HepG2 (cell line): ENCODE measurements around the gene MCEE. TPM values are rescaled to one million over a fixed set of nuclear protein-coding genes. Genes with fewer than 3 reads are reported as not detected.
A peak's percentile ranks its signal among the peaks of the same experiment; 100 is the strongest.

Experiments
- ADNP ChIP-seq: sonication (generic); formaldehyde crosslinking; IDR thresholded peaks from 2 replicates; pipeline ENCODE4 v1.4.0; 2020; ENCODE audit warnings: missing genetic modification reagents
- CEBPG ChIP-seq: IDR thresholded peaks from 2 replicates; pipeline ENCODE4 v1.6.1; 2016
- DR1 ChIP-seq: sonication (generic); formaldehyde crosslinking; IDR thresholded peaks from 2 replicates; pipeline ENCODE4 v1.8.0; 2021; ENCODE audit warnings: mild to moderate bottlenecking, missing genetic modification reagents, inconsistent platforms
- FOXK1 ChIP-seq: sonication (generic); formaldehyde crosslinking; IDR thresholded peaks from 2 replicates; pipeline ENCODE4 v1.4.0; 2020; ENCODE audit warnings: low read depth, missing genetic modification reagents, borderline replicate concordance
- HOXA5 ChIP-seq: sonication (generic); formaldehyde crosslinking; IDR thresholded peaks from 2 replicates; pipeline ENCODE4 v1.4.0; 2020; ENCODE audit warnings: missing genetic modification reagents
- KLF15 ChIP-seq: sonication (generic); formaldehyde crosslinking; IDR thresholded peaks from 2 replicates; pipeline ENCODE4 v1.8.1; 2023; ENCODE audit warnings: borderline replicate concordance, mild to moderate bottlenecking, inconsistent platforms, missing genetic modification reagents, mixed read lengths
- NFYB ChIP-seq: sonication (generic); formaldehyde crosslinking; IDR thresholded peaks from 2 replicates; pipeline ENCODE4 v1.4.0; 2020; ENCODE audit warnings: missing genetic modification reagents
- ONECUT2 ChIP-seq: sonication (generic); formaldehyde crosslinking; IDR thresholded peaks from 2 replicates; pipeline ENCODE4 v1.4.0; 2020; ENCODE audit warnings: missing genetic modification reagents
- PCBP1 ChIP-seq: fragments of 200-400 bp; formaldehyde crosslinking; IDR thresholded peaks from 2 replicates; pipeline ENCODE4 v1.6.1; 2017; ENCODE audit warnings: mild to moderate bottlenecking, low read depth, low read length, borderline replicate concordance
- POLR2A ChIP-seq, 2 experiments: IDR thresholded peaks; 2 replicates each; pipeline ENCODE4 v1.6.1; 2011; ENCODE audit warnings: low read depth in 2 of 2, low read length in 2 of 2, mild to moderate bottlenecking in 1 of 2, moderate library complexity in 1 of 2; ENCODE audit not compliant: insufficient read depth in 1 of 2
- RFX1 ChIP-seq: fragments of 450-650 bp; IDR thresholded peaks from 2 replicates; pipeline ENCODE4 v1.6.1; 2017
- ZKSCAN8 ChIP-seq: IDR thresholded peaks from 2 replicates; pipeline ENCODE4 v1.6.1; 2016; ENCODE audit warnings: borderline replicate concordance, missing genetic modification reagents, missing compliant biosample characterization
- ZNF253 ChIP-seq: sonication (generic); formaldehyde crosslinking; IDR thresholded peaks from 2 replicates; pipeline ENCODE4 v1.8.0; 2022; ENCODE audit warnings: mild to moderate bottlenecking, missing genetic modification reagents, borderline replicate concordance
- ZNF354B ChIP-seq: sonication (generic); formaldehyde crosslinking; IDR thresholded peaks from 2 replicates; pipeline ENCODE4 v1.8.0; 2022; ENCODE audit warnings: mild to moderate bottlenecking, missing genetic modification reagents
- ZNF557 ChIP-seq: sonication (generic); formaldehyde crosslinking; IDR thresholded peaks from 2 replicates; pipeline ENCODE4 v1.4.0; 2020; ENCODE audit warnings: missing genetic modification reagents
- ZNF567 ChIP-seq: sonication (generic); formaldehyde crosslinking; IDR thresholded peaks from 2 replicates; pipeline ENCODE4 v1.8.1; 2023; ENCODE audit warnings: mild to moderate bottlenecking, missing genetic modification reagents, borderline replicate concordance
- ZNF773 ChIP-seq: sonication (generic); formaldehyde crosslinking; IDR thresholded peaks from 2 replicates; pipeline ENCODE4 v1.4.0; 2020; ENCODE audit warnings: missing genetic modification reagents, borderline replicate concordance
- polyA plus RNA-seq, 8 experiments: library from polyadenylated mRNA; depleted of rRNA in 3 of 8; stranded (reverse) in 7 of 8; unstranded in 1 of 8; fragments of >200 nt; fragmentation: Illumina TruSeq in 4 of 8; extraction: Trizol in 4 of 8; gene quantifications; 2 replicates each; pipeline versions ENCODE4 v1.2.1 to v1.2.3, GENCODE V29; 2011 to 2016; ENCODE audit warnings: low read depth in 4 of 8, missing spikeins in 1 of 8, mixed read lengths in 1 of 8; ENCODE audit not compliant: insufficient read depth in 1 of 8
- total RNA-seq, 5 experiments: library from RNA; depleted of rRNA; stranded (reverse); fragments of >200 nt; fragmentation: Illumina TruSeq; extraction: Trizol; gene quantifications; 2 replicates each; pipeline ENCODE4 v1.2.3, GENCODE V29; 2016; ENCODE audit warnings: low read depth in 1 of 5
- TF ChIP-seq, protein P1 (sequence below): sonication (generic); formaldehyde crosslinking; IDR thresholded peaks from 2 replicates; pipeline ENCODE4 v1.4.0; 2020; ENCODE audit warnings: missing genetic modification reagents, borderline replicate concordance
- TF ChIP-seq, protein P2 (sequence below): sonication (generic); formaldehyde crosslinking; IDR thresholded peaks from 2 replicates; pipeline ENCODE4 v1.8.0; 2022; ENCODE audit warnings: missing genetic modification reagents, mild to moderate bottlenecking, borderline replicate concordance
- TF ChIP-seq, protein P3 (sequence below): IDR thresholded peaks from 2 replicates; pipeline ENCODE4 v1.6.1; 2016; ENCODE audit warnings: low read depth, borderline replicate concordance
- TF ChIP-seq, protein P4 (sequence below): sonication (generic); formaldehyde crosslinking; IDR thresholded peaks from 2 replicates; pipeline ENCODE4 v1.8.1; 2023; ENCODE audit warnings: mild to moderate bottlenecking, missing genetic modification reagents, borderline replicate concordance
- TF ChIP-seq, protein P5 (sequence below): sonication (generic); formaldehyde crosslinking; IDR thresholded peaks from 2 replicates; pipeline ENCODE4 v1.5.0; 2020; ENCODE audit warnings: mild to moderate bottlenecking, missing genetic modification reagents

MCEE gene
- total and polyA plus RNA-seq, 2 of the 13 experiments (the other 11 are each of a cell fraction or from before 2014, with no cell fraction given), result 32.0 to 66.9 TPM

DNA sequence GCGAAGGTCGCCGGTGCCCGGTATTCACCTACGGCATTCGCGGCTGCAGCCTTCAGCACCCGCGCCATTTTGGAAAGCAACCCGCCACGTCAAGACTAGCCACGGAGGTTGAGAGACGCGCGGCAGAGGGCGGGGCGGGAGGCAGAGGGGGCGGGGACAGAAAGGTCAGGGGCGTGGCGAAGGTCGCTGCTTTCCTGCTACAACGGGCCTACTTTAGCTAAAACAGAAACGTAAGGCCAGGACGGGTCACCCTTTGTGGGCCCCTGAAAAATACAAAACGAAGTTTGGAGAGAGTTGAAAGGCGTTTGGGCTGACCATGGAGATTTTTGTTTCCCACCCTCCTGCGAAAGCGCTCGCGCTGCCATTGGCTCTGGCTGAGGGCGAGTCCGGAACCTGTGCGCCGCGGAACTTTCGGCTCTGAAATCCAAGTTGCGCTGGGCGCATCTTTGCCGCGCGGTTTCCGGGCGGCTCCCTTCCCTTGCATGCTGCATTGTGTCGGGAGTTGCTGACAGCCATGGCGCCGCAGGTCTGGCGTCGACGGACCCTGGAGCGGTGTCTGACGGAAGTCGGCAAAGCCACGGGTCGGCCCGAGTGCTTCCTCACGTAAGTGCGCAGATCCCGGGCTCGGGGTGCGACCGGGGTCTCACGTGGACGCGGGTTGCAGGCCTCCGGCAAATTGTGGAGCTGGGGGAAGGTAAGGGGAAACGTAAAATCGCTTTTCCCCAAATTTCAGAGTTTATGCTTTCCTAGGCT is at the start of gene MCEE, which contains the start of gene MPHOSPH10 (continued):
- TF ChIP-seq PCBP1 (peak; percentile 59), ZKSCAN8 (peak; percentile 78), KLF15 (CRISPR knock-in tag) (peak; percentile 98; the same call in 1 of the 2 replicates), ZNF354B (CRISPR knock-in tag) (no peak; the same call in 1 of the 2 replicates), ONECUT2 (CRISPR knock-in tag) (peak; percentile 6), FOXK1 (CRISPR knock-in tag) (peak; percentile 89), DR1 (peak; percentile 87), NFYB (CRISPR knock-in tag) (peak; percentile 66), ZNF557 (peak; percentile 77), RFX1 (no peak), ZNF567 (CRISPR knock-in tag) (peak; percentile 47; the same call in 1 of the 2 replicates), ADNP (no peak), HOXA5 (CRISPR knock-in tag) (peak; percentile 91), CEBPG (CRISPR knock-in tag) (peak; percentile 35; the same call in 1 of the 2 replicates), POLR2A (IDR thresholded peaks at IDR 0.05; ENCODE audit: insufficient read depth in 1 of 2, low read depth in 2 of 2, low read length in 2 of 2) (peak; percentile 84 to 88), ZNF773 (CRISPR knock-in tag) (peak; percentile 90), ZNF253 (CRISPR knock-in tag) (peak; percentile 57; the same call in 1 of the 2 replicates)
- TF ChIP-seq, protein P1, sequence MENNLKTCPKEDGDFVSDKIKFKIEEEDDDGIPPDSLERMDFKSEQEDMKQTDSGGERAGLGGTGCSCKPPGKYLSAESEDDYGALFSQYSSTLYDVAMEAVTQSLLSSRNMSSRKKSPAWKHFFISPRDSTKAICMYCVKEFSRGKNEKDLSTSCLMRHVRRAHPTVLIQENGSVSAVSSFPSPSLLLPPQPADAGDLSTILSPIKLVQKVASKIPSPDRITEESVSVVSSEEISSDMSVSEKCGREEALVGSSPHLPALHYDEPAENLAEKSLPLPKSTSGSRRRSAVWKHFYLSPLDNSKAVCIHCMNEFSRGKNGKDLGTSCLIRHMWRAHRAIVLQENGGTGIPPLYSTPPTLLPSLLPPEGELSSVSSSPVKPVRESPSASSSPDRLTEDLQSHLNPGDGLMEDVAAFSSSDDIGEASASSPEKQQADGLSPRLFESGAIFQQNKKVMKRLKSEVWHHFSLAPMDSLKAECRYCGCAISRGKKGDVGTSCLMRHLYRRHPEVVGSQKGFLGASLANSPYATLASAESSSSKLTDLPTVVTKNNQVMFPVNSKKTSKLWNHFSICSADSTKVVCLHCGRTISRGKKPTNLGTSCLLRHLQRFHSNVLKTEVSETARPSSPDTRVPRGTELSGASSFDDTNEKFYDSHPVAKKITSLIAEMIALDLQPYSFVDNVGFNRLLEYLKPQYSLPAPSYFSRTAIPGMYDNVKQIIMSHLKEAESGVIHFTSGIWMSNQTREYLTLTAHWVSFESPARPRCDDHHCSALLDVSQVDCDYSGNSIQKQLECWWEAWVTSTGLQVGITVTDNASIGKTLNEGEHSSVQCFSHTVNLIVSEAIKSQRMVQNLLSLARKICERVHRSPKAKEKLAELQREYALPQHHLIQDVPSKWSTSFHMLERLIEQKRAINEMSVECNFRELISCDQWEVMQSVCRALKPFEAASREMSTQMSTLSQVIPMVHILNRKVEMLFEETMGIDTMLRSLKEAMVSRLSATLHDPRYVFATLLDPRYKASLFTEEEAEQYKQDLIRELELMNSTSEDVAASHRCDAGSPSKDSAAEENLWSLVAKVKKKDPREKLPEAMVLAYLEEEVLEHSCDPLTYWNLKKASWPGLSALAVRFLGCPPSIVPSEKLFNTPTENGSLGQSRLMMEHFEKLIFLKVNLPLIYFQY (CRISPR knock-in tag), result peak; percentile 94
- TF ChIP-seq, protein P2, sequence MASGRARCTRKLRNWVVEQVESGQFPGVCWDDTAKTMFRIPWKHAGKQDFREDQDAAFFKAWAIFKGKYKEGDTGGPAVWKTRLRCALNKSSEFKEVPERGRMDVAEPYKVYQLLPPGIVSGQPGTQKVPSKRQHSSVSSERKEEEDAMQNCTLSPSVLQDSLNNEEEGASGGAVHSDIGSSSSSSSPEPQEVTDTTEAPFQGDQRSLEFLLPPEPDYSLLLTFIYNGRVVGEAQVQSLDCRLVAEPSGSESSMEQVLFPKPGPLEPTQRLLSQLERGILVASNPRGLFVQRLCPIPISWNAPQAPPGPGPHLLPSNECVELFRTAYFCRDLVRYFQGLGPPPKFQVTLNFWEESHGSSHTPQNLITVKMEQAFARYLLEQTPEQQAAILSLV (CRISPR knock-in tag), result peak; percentile 96; the same call in 1 of the 2 replicates
- TF ChIP-seq, protein P3, sequence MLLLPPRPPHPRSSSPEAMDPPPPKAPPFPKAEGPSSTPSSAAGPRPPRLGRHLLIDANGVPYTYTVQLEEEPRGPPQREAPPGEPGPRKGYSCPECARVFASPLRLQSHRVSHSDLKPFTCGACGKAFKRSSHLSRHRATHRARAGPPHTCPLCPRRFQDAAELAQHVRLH, result peak; percentile 91
- TF ChIP-seq, protein P4, sequence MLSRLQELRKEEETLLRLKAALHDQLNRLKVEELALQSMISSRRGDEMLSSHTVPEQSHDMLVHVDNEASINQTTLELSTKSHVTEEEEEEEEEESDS (CRISPR knock-in tag), result no peak
- TF ChIP-seq, protein P5, sequence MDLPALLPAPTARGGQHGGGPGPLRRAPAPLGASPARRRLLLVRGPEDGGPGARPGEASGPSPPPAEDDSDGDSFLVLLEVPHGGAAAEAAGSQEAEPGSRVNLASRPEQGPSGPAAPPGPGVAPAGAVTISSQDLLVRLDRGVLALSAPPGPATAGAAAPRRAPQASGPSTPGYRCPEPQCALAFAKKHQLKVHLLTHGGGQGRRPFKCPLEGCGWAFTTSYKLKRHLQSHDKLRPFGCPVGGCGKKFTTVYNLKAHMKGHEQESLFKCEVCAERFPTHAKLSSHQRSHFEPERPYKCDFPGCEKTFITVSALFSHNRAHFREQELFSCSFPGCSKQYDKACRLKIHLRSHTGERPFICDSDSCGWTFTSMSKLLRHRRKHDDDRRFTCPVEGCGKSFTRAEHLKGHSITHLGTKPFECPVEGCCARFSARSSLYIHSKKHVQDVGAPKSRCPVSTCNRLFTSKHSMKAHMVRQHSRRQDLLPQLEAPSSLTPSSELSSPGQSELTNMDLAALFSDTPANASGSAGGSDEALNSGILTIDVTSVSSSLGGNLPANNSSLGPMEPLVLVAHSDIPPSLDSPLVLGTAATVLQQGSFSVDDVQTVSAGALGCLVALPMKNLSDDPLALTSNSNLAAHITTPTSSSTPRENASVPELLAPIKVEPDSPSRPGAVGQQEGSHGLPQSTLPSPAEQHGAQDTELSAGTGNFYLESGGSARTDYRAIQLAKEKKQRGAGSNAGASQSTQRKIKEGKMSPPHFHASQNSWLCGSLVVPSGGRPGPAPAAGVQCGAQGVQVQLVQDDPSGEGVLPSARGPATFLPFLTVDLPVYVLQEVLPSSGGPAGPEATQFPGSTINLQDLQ (CRISPR knock-in tag), result no peak; the same call in 1 of the 2 replicates
